Astrocyte of the hippocampus (primary cell): ENCODE data around the gene HJV.
A peak's percentile ranks its signal among the peaks of the same experiment; 100 is the strongest.

Source experiments
- DNase-seq: peaks from one replicate; pipeline ENCODE4 v3.0.0; 2011; ENCODE audit warnings: low read depth, low spot score

Gene HJV

GRCh38 chr1:146021050-146021445 is 487 bp downstream of the HJV start:
- no peak for DNase-seq

GRCh38 chr1:146020058-146021049 is 1.2 kb downstream of the HJV start:
- no peak for DNase-seq

GRCh38 chr1:146019231-146020057 is 2.1 kb downstream of the HJV start:
- no peak for DNase-seq

- DNase-seq, result no peak
Observed at GRCh38 chr1:146016891-146017290, 4.6 kb downstream of the HJV start.

- no peak for DNase-seq
Observed at GRCh38 chr1:146013559-146013922, 8.0 kb downstream of the HJV start.

GRCh38 chr1:146012703-146013558 is 8.6 kb downstream of the HJV start:
- DNase-seq, result peak; percentile 81

GRCh38 chr1:146010126-146010738 is 11.3 kb downstream of the HJV start:
- DNase-seq, result no peak

- DNase-seq, result no peak
Observed at GRCh38 chr1:146007489-146008133, 13.9 kb downstream of the HJV start.

GRCh38 chr1:146001709-146002108 is 19.8 kb downstream of the HJV start:
- DNase-seq, result no peak

- no peak for DNase-seq
Observed at GRCh38 chr1:145999321-146000024, 22.1 kb downstream of the HJV start.

GRCh38 chr1:145997718-145998023 is 23.9 kb downstream of the HJV start:
- no peak for DNase-seq

GRCh38 chr1:145997016-145997717 is 24.4 kb downstream of the HJV start:
- no peak for DNase-seq

GRCh38 chr1:145996433-145997015 is 25.0 kb downstream of the HJV start, which contains the start of gene TXNIP:
Gene TXNIP, minus strand, starts transcription at chr1:145996579. Its CDS starts 313 bp downstream, at chr1:145996266.
- DNase-seq, result peak; percentile 98

GRCh38 chr1:145995964-145996432 is 25.5 kb downstream of the HJV start:
- DNase-seq, result peak; percentile 27

GRCh38 chr1:145995148-145995881 is 26.2 kb downstream of the HJV start:
- DNase-seq, result no peak

GRCh38 chr1:145994391-145995120 is 27.0 kb downstream of the HJV start:
- no peak for DNase-seq

GRCh38 chr1:145993618-145994390 is 27.7 kb downstream of the HJV start:
- DNase-seq, result no peak
